ENCODE results near the gene PIP4K2A. TPM values are rescaled to one million over a fixed set of nuclear protein-coding genes. Genes with fewer than 3 reads are reported as not detected.

Gene PIP4K2A
- total RNA-seq, 1 donor from 2014 or later: 17.9 TPM

GRCh38 chr10:22611425-22612115, 102.8 kb downstream of the PIP4K2A start:
- TF ChIP-seq CTCF (IDR thresholded peaks at IDR 0.05; ENCODE audit: insufficient read depth, low read length, severe bottlenecking): no peak
- Histone ChIP-seq H3K27me3 (ENCODE audit: control insufficient read depth, insufficient read depth, low read length) (no peaks in the 10 kb centered on the region), H3K36me3 (ENCODE audit: control insufficient read depth, insufficient read depth, low read length) (no peaks in the 10 kb centered on the region), H3K4me3 (ENCODE audit: low read depth, low read length) (no peak overlapping the region)
- no peak for FAIRE-seq
- DNase-seq (ENCODE audit: low read depth): no peak

GRCh38 chr10:22610610-22611009, 103.8 kb downstream of the PIP4K2A start:
- Histone ChIP-seq H3K36me3 (ENCODE audit: control insufficient read depth, insufficient read depth, low read length) (no peaks in the 10 kb centered on the region), H3K4me3 (ENCODE audit: low read depth, low read length) (no peak overlapping the region), H3K27me3 (ENCODE audit: control insufficient read depth, insufficient read depth, low read length) (no peaks in the 10 kb centered on the region)
- FAIRE-seq (no peak), DNase-seq (ENCODE audit: low read depth) (no peak)
- no peak for TF ChIP-seq CTCF (IDR thresholded peaks at IDR 0.05; ENCODE audit: insufficient read depth, low read length, severe bottlenecking)

GRCh38 chr10:22609719-22610465, 104.5 kb downstream of the PIP4K2A start:
- TF ChIP-seq CTCF (IDR thresholded peaks at IDR 0.05; ENCODE audit: insufficient read depth, low read length, severe bottlenecking): no peak
- no peak for FAIRE-seq

GRCh38 chr10:22609251-22609650, 105.1 kb downstream of the PIP4K2A start:
- Histone ChIP-seq H3K27me3 (ENCODE audit: control insufficient read depth, insufficient read depth, low read length) (no peaks in the 10 kb centered on the region), H3K36me3 (ENCODE audit: control insufficient read depth, insufficient read depth, low read length) (no peaks in the 10 kb centered on the region), H3K4me3 (ENCODE audit: low read depth, low read length) (no peak overlapping the region)
- no peak for TF ChIP-seq CTCF (IDR thresholded peaks at IDR 0.05; ENCODE audit: insufficient read depth, low read length, severe bottlenecking)
- DNase-seq (ENCODE audit: low read depth) (no peak), FAIRE-seq (no peak)

More at GRCh38 chr10:22609719-22610465, 104.5 kb downstream of the PIP4K2A start:
- no peak for DNase-seq (ENCODE audit: low read depth)
- Histone ChIP-seq H3K4me3 (ENCODE audit: low read depth, low read length) (no peak overlapping the region), H3K27me3 (ENCODE audit: control insufficient read depth, insufficient read depth, low read length) (no peaks in the 10 kb centered on the region), H3K36me3 (ENCODE audit: control insufficient read depth, insufficient read depth, low read length) (no peaks in the 10 kb centered on the region)

GRCh38 chr10:22607261-22607660, 107.1 kb downstream of the PIP4K2A start:
- TF ChIP-seq CTCF (IDR thresholded peaks at IDR 0.05; ENCODE audit: insufficient read depth, low read length, severe bottlenecking): no peak
- Histone ChIP-seq H3K27me3 (ENCODE audit: control insufficient read depth, insufficient read depth, low read length) (no peaks in the 10 kb centered on the region), H3K36me3 (ENCODE audit: control insufficient read depth, insufficient read depth, low read length) (peaks cover 2% of the 10 kb centered on the region), H3K4me3 (ENCODE audit: low read depth, low read length) (no peak overlapping the region)
- no peak for DNase-seq (ENCODE audit: low read depth)
- no peak for FAIRE-seq

Measured in bronchial epithelial cell (primary cell).